KG1 (cell line): ENCODE results near the gene MED10.

ENCODE experiments used
- DNase-seq: peaks from one replicate; lab custom pipeline; 2025; lab: John Stamatoyannopoulos, UW

MED10 gene

GRCh38 chr5:6398570-6399230, 20.4 kb upstream of the MED10 start:
- no peak for DNase-seq

GRCh38 chr5:6397536-6398269, 19.4 kb upstream of the MED10 start:
- no peak for DNase-seq

GRCh38 chr5:6396836-6397535, 18.6 kb upstream of the MED10 start:
- no peak for DNase-seq

GRCh38 chr5:6396043-6396442, 17.7 kb upstream of the MED10 start:
- no peak for DNase-seq

- no peak for DNase-seq
Measured at GRCh38 chr5:6395621-6396020, 17.3 kb upstream of the MED10 start.

GRCh38 chr5:6395102-6395445, 16.7 kb upstream of the MED10 start:
- DNase-seq, result no peak

GRCh38 chr5:6394429-6395101, 16.2 kb upstream of the MED10 start:
- DNase-seq, result no peak

GRCh38 chr5:6393596-6394194, 15.3 kb upstream of the MED10 start:
- no peak for DNase-seq

- no peak for DNase-seq
Measured at GRCh38 chr5:6392561-6392960, 14.2 kb upstream of the MED10 start.

- DNase-seq, result no peak
Measured at GRCh38 chr5:6391151-6391550, 12.8 kb upstream of the MED10 start.

- DNase-seq, result no peak
Measured at GRCh38 chr5:6389946-6390530, 11.7 kb upstream of the MED10 start.

- DNase-seq, result no peak
Measured at GRCh38 chr5:6389397-6389796, 11.1 kb upstream of the MED10 start.

- no peak for DNase-seq
Measured at GRCh38 chr5:6387970-6388369, 9.6 kb upstream of the MED10 start.

- DNase-seq, result no peak
Measured at GRCh38 chr5:6386271-6386670, 7.9 kb upstream of the MED10 start.

- DNase-seq, result no peak
Measured at GRCh38 chr5:6384856-6385255, 6.5 kb upstream of the MED10 start.

- no peak for DNase-seq
Measured at GRCh38 chr5:6383376-6383775, 5.0 kb upstream of the MED10 start.

- no peak for DNase-seq
Measured at GRCh38 chr5:6379246-6379645, 899 bp upstream of the MED10 start.

- no peak for DNase-seq
Measured at GRCh38 chr5:6378766-6379103, 388 bp upstream of the MED10 start.

GRCh38 chr5:6377582-6377904, 804 bp downstream of the MED10 start:
- no peak for DNase-seq

GRCh38 chr5:6376974-6377520, 1.3 kb downstream of the MED10 start:
- DNase-seq, result no peak

- no peak for DNase-seq
Measured at GRCh38 chr5:6373081-6373846, 5.1 kb downstream of the MED10 start.
